HEK293T (cell line): ENCODE results near the gene IMMT.

ENCODE experiments used
- ELF4 ChIP-seq: fragments of 450-650 bp; IDR thresholded peaks from 2 replicates; pipeline ENCODE4 v1.6.1; 2017; ENCODE audit warnings: antibody characterized with exemption
- FOXK2 ChIP-seq: fragments of 450-650 bp; IDR thresholded peaks from 2 replicates; pipeline ENCODE4 v1.6.1; 2016; ENCODE audit warnings: mild to moderate bottlenecking
- FOXM1 ChIP-seq: fragments of 450-650 bp; IDR thresholded peaks from 2 replicates; pipeline ENCODE4 v1.6.1; 2017; ENCODE audit warnings: mild to moderate bottlenecking, borderline replicate concordance
- L3MBTL2 ChIP-seq: fragments of 450-650 bp; conservative IDR thresholded peaks from 2 replicates; pipeline ENCODE4 v1.6.1; 2016; ENCODE audit warnings: mild to moderate bottlenecking
- ZNF384 ChIP-seq: fragments of 450-650 bp; IDR thresholded peaks from 2 replicates; pipeline ENCODE4 v1.6.1; 2016

DNA sequence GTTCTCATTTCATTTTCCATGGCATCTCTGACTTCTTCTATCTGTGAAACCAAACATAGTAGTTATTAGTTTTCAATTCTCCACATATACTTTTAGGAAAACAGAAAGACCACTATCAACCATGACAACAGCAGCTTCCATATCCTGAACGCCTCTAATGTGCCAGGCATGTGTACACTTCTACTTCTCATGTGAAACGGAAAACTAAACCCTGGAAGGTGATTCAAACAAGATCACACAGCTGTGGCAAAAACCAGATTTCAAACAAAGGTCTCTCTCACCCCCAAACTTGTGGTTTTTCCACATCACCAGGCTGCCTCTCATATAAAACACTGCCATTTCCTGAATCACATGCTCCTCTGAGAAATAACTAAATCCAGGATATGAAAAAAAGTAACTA lies 47.5 kb downstream of the IMMT start:
- TF ChIP-seq FOXK2 (no peak), ELF4 (no peak), ZNF384 (no peak), FOXM1 (no peak), L3MBTL2 (no peak)
